HepG2 (cell line): Measurements from ENCODE around the gene PPAN. TPM values are rescaled to one million over a fixed set of nuclear protein-coding genes. Genes with fewer than 3 reads are reported as not detected.

Experiments used
- FOXJ3 ChIP-seq: sonication (generic); formaldehyde crosslinking; IDR thresholded peaks from 2 replicates; pipeline ENCODE4 v1.4.0; 2020; ENCODE audit warnings: missing genetic modification reagents, mild to moderate bottlenecking, borderline replicate concordance
- HDAC2 ChIP-seq: sonication (generic); formaldehyde crosslinking; IDR thresholded peaks from 2 replicates; pipeline ENCODE4 v1.4.0; 2020; ENCODE audit warnings: missing genetic modification reagents
- HNRNPL ChIP-seq: fragments of 200-400 bp; formaldehyde crosslinking; IDR thresholded peaks from 2 replicates; pipeline ENCODE4 v1.6.1; 2017; ENCODE audit warnings: mild to moderate bottlenecking, low read depth, low read length
- KDM2A ChIP-seq: sonication (generic); formaldehyde crosslinking; IDR thresholded peaks from 2 replicates; pipeline ENCODE4 v1.4.0; 2020; ENCODE audit warnings: low read depth, missing genetic modification reagents, borderline replicate concordance
- MIXL1 ChIP-seq: IDR thresholded peaks from 2 replicates; pipeline ENCODE4 v1.6.1; 2016
- NR2C2 ChIP-seq: sonication (generic); formaldehyde crosslinking; IDR thresholded peaks from 2 replicates; pipeline ENCODE4 v1.4.0; 2020; ENCODE audit warnings: missing genetic modification reagents, mild to moderate bottlenecking, moderate library complexity, borderline replicate concordance
- NR2F1 ChIP-seq, 2 experiments: fragments of 450-650 bp in 1 of 2; formaldehyde crosslinking in 1 of 2; IDR thresholded peaks; 2 replicates each; pipeline versions ENCODE4 v1.5.0 to v1.6.1; 2016 to 2020; ENCODE audit warnings: mild to moderate bottlenecking in 1 of 2, missing compliant biosample characterization in 1 of 2, missing genetic modification reagents in 1 of 2, moderate library complexity in 1 of 2
- NRL ChIP-seq: sonication (generic); formaldehyde crosslinking; IDR thresholded peaks from 2 replicates; pipeline ENCODE4 v1.5.0; 2020; ENCODE audit warnings: missing genetic modification reagents, mild to moderate bottlenecking, moderate library complexity, borderline replicate concordance
- PHF8 ChIP-seq: sonication (generic); formaldehyde crosslinking; IDR thresholded peaks from 2 replicates; pipeline ENCODE4 v1.5.0; 2020; ENCODE audit warnings: missing genetic modification reagents
- YEATS4 ChIP-seq: sonication (generic); formaldehyde crosslinking; IDR thresholded peaks from 2 replicates; pipeline ENCODE4 v1.4.0; 2020; ENCODE audit warnings: missing genetic modification reagents, borderline replicate concordance
- ZFP36 ChIP-seq: fragments of 150-350 bp; IDR thresholded peaks from 2 replicates; pipeline ENCODE4 v1.6.1; 2018; ENCODE audit warnings: borderline replicate concordance, low read length, low read depth; ENCODE audit not compliant: partially characterized antibody
- ZNF121 ChIP-seq: sonication (generic); formaldehyde crosslinking; IDR thresholded peaks from 2 replicates; pipeline ENCODE4 v1.5.0; 2020; ENCODE audit warnings: mild to moderate bottlenecking, missing genetic modification reagents
- ZNF143 ChIP-seq: sonication (generic); formaldehyde crosslinking; IDR thresholded peaks from 2 replicates; pipeline ENCODE4 v1.4.0; 2020; ENCODE audit warnings: missing genetic modification reagents
- ZNF224 ChIP-seq: sonication (generic); formaldehyde crosslinking; IDR thresholded peaks from 2 replicates; pipeline ENCODE4 v1.5.0; 2020; ENCODE audit warnings: mild to moderate bottlenecking, missing genetic modification reagents
- ZNF263 ChIP-seq: sonication (generic); formaldehyde crosslinking; IDR thresholded peaks from 2 replicates; pipeline ENCODE4 v1.4.0; 2020; ENCODE audit warnings: missing genetic modification reagents
- ZNF343 ChIP-seq: sonication (generic); formaldehyde crosslinking; IDR thresholded peaks from 2 replicates; pipeline ENCODE4 v1.4.0; 2020; ENCODE audit warnings: mild to moderate bottlenecking, missing genetic modification reagents
- ZNF501 ChIP-seq: sonication (generic); formaldehyde crosslinking; IDR thresholded peaks from 2 replicates; pipeline ENCODE4 v1.5.1; 2020; ENCODE audit warnings: mild to moderate bottlenecking, moderate library complexity, missing genetic modification reagents
- ZNF678 ChIP-seq: sonication (generic); formaldehyde crosslinking; IDR thresholded peaks from 2 replicates; pipeline ENCODE4 v1.4.0; 2020; ENCODE audit warnings: mild to moderate bottlenecking, missing genetic modification reagents
- ZNF772 ChIP-seq: sonication (generic); formaldehyde crosslinking; IDR thresholded peaks from 2 replicates; pipeline ENCODE4 v1.5.0; 2020; ENCODE audit warnings: mild to moderate bottlenecking, missing genetic modification reagents
- ZSCAN29 ChIP-seq: sonication (generic); formaldehyde crosslinking; conservative IDR thresholded peaks from 2 replicates; pipeline ENCODE4 v1.4.0; 2020; ENCODE audit warnings: mild to moderate bottlenecking, missing genetic modification reagents
- polyA plus RNA-seq, 8 experiments: library from polyadenylated mRNA; depleted of rRNA in 3 of 8; stranded (reverse) in 7 of 8; unstranded in 1 of 8; fragments of >200 nt; fragmentation: Illumina TruSeq in 4 of 8; extraction: Trizol in 4 of 8; gene quantifications; 2 replicates each; pipeline versions ENCODE4 v1.2.1 to v1.2.3, GENCODE V29; 2011 to 2016; ENCODE audit warnings: low read depth in 4 of 8, missing spikeins in 1 of 8, mixed read lengths in 1 of 8; ENCODE audit not compliant: insufficient read depth in 1 of 8
- total RNA-seq, 5 experiments: library from RNA; depleted of rRNA; stranded (reverse); fragments of >200 nt; fragmentation: Illumina TruSeq; extraction: Trizol; gene quantifications; 2 replicates each; pipeline ENCODE4 v1.2.3, GENCODE V29; 2016; ENCODE audit warnings: low read depth in 1 of 5
- TF ChIP-seq, protein P1 (sequence below): sonication (generic); formaldehyde crosslinking; IDR thresholded peaks from 2 replicates; pipeline ENCODE4 v1.5.1; 2020; ENCODE audit warnings: mild to moderate bottlenecking, missing genetic modification reagents, moderate library complexity
- TF ChIP-seq, protein P2 (sequence below): sonication (generic); formaldehyde crosslinking; IDR thresholded peaks from 2 replicates; pipeline ENCODE4 v1.4.0; 2020; ENCODE audit warnings: low read depth, mild to moderate bottlenecking, missing genetic modification reagents
- TF ChIP-seq, protein P3 (sequence below): IDR thresholded peaks from 2 replicates; pipeline ENCODE4 v1.6.1; 2016; ENCODE audit warnings: low read depth, borderline replicate concordance

Gene PPAN
- total and polyA plus RNA-seq, 2 of the 13 experiments (the other 11 are each of a cell fraction or from before 2014, with no cell fraction given): 36.2 to 41.9 TPM

DNA sequence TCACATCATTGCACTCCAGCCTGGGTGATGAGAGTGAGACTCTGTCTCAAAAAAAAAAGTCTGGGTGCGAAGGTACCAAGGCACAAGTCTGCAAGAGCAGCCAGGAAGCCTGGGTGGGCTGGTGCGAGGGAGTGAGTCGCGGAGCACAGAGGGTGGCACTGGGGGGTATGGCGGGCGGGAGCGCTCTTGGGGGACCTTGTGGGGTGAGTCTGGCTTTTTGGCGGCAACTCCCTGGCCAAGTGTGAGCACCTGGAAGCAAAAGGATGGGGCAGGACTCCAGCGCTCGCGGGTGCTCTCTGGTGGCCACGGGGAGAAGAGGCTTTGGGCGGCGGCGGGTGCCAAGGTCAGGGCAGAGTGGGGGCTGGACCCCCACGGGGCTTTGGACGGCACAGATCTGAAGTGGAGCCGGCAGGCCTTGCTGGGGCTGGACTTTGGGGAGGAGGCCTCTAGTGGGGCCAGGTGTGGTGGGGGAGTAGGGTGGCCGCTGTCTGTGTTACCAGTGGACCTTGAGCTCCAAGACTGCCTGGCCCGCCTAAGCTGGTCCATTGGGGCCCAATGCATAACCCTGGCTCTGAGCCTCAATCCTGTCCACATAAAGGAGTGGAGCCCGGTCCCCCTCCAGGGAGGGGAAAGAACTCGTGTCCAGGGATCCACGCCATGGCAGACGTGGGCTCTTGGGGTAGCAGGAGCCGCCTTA is 6.9 kb downstream of the PPAN start (continued):
- TF ChIP-seq, protein P1, sequence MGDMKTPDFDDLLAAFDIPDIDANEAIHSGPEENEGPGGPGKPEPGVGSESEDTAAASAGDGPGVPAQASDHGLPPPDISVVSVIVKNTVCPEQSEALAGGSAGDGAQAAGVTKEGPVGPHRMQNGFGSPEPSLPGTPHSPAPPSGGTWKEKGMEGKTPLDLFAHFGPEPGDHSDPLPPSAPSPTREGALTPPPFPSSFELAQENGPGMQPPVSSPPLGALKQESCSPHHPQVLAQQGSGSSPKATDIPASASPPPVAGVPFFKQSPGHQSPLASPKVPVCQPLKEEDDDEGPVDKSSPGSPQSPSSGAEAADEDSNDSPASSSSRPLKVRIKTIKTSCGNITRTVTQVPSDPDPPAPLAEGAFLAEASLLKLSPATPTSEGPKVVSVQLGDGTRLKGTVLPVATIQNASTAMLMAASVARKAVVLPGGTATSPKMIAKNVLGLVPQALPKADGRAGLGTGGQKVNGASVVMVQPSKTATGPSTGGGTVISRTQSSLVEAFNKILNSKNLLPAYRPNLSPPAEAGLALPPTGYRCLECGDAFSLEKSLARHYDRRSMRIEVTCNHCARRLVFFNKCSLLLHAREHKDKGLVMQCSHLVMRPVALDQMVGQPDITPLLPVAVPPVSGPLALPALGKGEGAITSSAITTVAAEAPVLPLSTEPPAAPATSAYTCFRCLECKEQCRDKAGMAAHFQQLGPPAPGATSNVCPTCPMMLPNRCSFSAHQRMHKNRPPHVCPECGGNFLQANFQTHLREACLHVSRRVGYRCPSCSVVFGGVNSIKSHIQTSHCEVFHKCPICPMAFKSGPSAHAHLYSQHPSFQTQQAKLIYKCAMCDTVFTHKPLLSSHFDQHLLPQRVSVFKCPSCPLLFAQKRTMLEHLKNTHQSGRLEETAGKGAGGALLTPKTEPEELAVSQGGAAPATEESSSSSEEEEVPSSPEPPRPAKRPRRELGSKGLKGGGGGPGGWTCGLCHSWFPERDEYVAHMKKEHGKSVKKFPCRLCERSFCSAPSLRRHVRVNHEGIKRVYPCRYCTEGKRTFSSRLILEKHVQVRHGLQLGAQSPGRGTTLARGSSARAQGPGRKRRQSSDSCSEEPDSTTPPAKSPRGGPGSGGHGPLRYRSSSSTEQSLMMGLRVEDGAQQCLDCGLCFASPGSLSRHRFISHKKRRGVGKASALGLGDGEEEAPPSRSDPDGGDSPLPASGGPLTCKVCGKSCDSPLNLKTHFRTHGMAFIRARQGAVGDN (CRISPR knock-in tag): peak; percentile 45
- TF ChIP-seq ZNF343 (0 out of 2 replicates have a peak, but pooled peaks have one; percentile 47), NR2F1 (CRISPR knock-in tag; IDR thresholded peaks at IDR 0.05) (0 out of 4 replicates have a peak, but pooled peaks of 1 of the 2 experiments have one; percentile 11), YEATS4 (CRISPR knock-in tag) (0 out of 2 replicates have a peak, but pooled peaks have one; percentile 22), FOXJ3 (CRISPR knock-in tag) (no peak), ZNF121 (CRISPR knock-in tag) (peak; percentile 90), ZNF224 (CRISPR knock-in tag) (0 out of 2 replicates have a peak, but pooled peaks have one; percentile 31), ZNF263 (CRISPR knock-in tag) (no peak), ZNF772 (0 out of 2 replicates have a peak, but pooled peaks have one; percentile 7), HDAC2 (no peak), ZNF143 (CRISPR knock-in tag) (no peak), KDM2A (CRISPR knock-in tag) (peak; percentile 92), ZSCAN29 (CRISPR knock-in tag) (0 out of 2 replicates have a peak, but pooled peaks have one; percentile 30), ZFP36 (no peak), NRL (0 out of 2 replicates have a peak, but pooled peaks have one; percentile 52), NR2C2 (peak; percentile 27; the same call in 1 of the 2 replicates), HNRNPL (peak; percentile 57), ZNF678 (no peak), MIXL1 (CRISPR knock-in tag) (0 out of 2 replicates have a peak, but pooled peaks have one; percentile 5), ZNF501 (CRISPR knock-in tag) (0 out of 2 replicates have a peak, but pooled peaks have one; percentile 12), PHF8 (CRISPR knock-in tag) (no peak)
- TF ChIP-seq, protein P2, sequence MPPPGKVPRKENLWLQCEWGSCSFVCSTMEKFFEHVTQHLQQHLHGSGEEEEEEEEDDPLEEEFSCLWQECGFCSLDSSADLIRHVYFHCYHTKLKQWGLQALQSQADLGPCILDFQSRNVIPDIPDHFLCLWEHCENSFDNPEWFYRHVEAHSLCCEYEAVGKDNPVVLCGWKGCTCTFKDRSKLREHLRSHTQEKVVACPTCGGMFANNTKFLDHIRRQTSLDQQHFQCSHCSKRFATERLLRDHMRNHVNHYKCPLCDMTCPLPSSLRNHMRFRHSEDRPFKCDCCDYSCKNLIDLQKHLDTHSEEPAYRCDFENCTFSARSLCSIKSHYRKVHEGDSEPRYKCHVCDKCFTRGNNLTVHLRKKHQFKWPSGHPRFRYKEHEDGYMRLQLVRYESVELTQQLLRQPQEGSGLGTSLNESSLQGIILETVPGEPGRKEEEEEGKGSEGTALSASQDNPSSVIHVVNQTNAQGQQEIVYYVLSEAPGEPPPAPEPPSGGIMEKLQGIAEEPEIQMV (CRISPR knock-in tag): 0 out of 2 replicates have a peak, but pooled peaks have one; percentile 13
- TF ChIP-seq, protein P3, sequence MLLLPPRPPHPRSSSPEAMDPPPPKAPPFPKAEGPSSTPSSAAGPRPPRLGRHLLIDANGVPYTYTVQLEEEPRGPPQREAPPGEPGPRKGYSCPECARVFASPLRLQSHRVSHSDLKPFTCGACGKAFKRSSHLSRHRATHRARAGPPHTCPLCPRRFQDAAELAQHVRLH (CRISPR knock-in tag): 0 out of 2 replicates have a peak, but pooled peaks have one; percentile 21
